RWPE1 (cell line): ENCODE results near the gene JMJD8.

ENCODE experiments used
- CTCF ChIA-PET: fragments of 350-600 bp; sonication (Branson Sonifier 250); formaldehyde crosslinking; extraction: SDS; loops from one replicate; lab custom pipeline; 2021; lab: Yijun Ruan, JAX
- POLR2A ChIA-PET: fragments of 400-600 bp; formaldehyde crosslinking; extraction: SDS; loops from one replicate; lab custom pipeline; 2020; ENCODE audit warnings: antibody characterized with exemption; ENCODE audit not compliant: low non-redundant PET; lab: Yijun Ruan, JAX
- DNase-seq: peaks from one replicate; pipeline ENCODE4 v3.0.0; 2012; ENCODE audit warnings: low spot score
- H3K27ac ChIP-seq: fragments of 450-650 bp; 2 replicates; pipeline ENCODE4 v1.5.1; 2017
- CTCF ChIP-seq: fragments of 450-650 bp; conservative IDR thresholded peaks from 2 replicates; pipeline ENCODE4 v1.5.1; 2017; ENCODE audit warnings: low read depth, mild to moderate bottlenecking

Gene JMJD8

GRCh38 chr16:722835-723633 is 38.9 kb upstream of the JMJD8 start:
- ChIA-PET POLR2A (interaction anchor here (0.6 to 2.3 kb wide), 2 partner anchors 28 to 52 kb away, joined by 3 to 8 read pairs; no protein-coding TSS in a partner anchor), CTCF (interaction anchor here (0.6 to 0.8 kb wide), 4 partner anchors 10 to 23 kb away, joined by 3 to 4 read pairs (median 3); partner anchors contain the start of gene CIAO3)
- TF ChIP-seq CTCF: no peak
- no peak for DNase-seq
- H3K27ac ChIP-seq: peak overlapping the region; percentile 95

- CTCF ChIA-PET: interaction anchor here (0.6 to 1.1 kb wide), 5 partner anchors 9 to 63 kb away, joined by 3 to 5 read pairs (median 4); partner anchors contain the start of genes RHOT2 and WDR24
- POLR2A ChIA-PET: interaction anchor here (1.3 to 2.3 kb wide), 2 partner anchors 9 to 26 kb away, joined by 3 to 8 read pairs; no protein-coding TSS in a partner anchor
- peak overlapping the region; percentile 95 for H3K27ac ChIP-seq
These were observed 37.8 kb upstream of the JMJD8 start for GRCh38 chr16:721765-722540.

GRCh38 chr16:720990-721764 is 37.0 kb upstream of the JMJD8 start, which contains the start of gene ANTKMT:
TSS of gene ANTKMT (plus strand) at chr16:721146. CDS start at chr16:721275, 129 bp downstream.
- 0 out of 2 replicates have a peak, but pooled peaks have one; percentile 1 for TF ChIP-seq CTCF
- ChIA-PET POLR2A (interaction anchor here (1.3 to 2.3 kb wide), 2 partner anchors 8 to 26 kb away, joined by 3 to 8 read pairs; no protein-coding TSS in a partner anchor), CTCF (interaction anchor here (0.5 to 1.3 kb wide), 7 partner anchors 9 to 63 kb away, joined by 3 to 4 read pairs (median 3); partner anchors contain the start of genes CIAO3 and WDR24)
- H3K27ac ChIP-seq: peak within 1 kb of the TSS; percentile 95
- peak; percentile 77 for DNase-seq

More at GRCh38 chr16:721765-722540, 37.8 kb upstream of the JMJD8 start:
- TF ChIP-seq CTCF: no peak
- DNase-seq: no peak

GRCh38 chr16:720447-720989 is 36.4 kb upstream of the JMJD8 start:
- TF ChIP-seq CTCF: peak; percentile 14; the same call in 1 of the 2 replicates
- no peak for DNase-seq
- peak overlapping the region; percentile 95 for H3K27ac ChIP-seq
- ChIA-PET POLR2A (interaction anchor here (1.3 kb wide), 1 partner anchor 8 kb away, joined by 3 read pairs; no protein-coding TSS in a partner anchor), CTCF (interaction anchor here (0.5 to 1.3 kb wide), 5 partner anchors 8 to 27 kb away, joined by 3 read pairs; partner anchors contain the start of gene CIAO3)

- POLR2A ChIA-PET: interaction anchor here (0.6 to 0.7 kb wide), 3 partner anchors 52 to 644 kb away, joined by 3 to 8 read pairs (median 3); no protein-coding TSS in a partner anchor
- DNase-seq: no peak
These were observed 35.8 kb upstream of the JMJD8 start for GRCh38 chr16:719815-720446.

More at GRCh38 chr16:719815-720446, 35.8 kb upstream of the JMJD8 start:
- H3K27ac ChIP-seq: peak overlapping the region; percentile 95
- CTCF ChIA-PET: interaction anchor here (0.6 to 1.3 kb wide), 5 partner anchors 21 to 138 kb away, joined by 3 to 4 read pairs (median 3); partner anchors contain the start of gene CIAO3
- peak; percentile 45 for TF ChIP-seq CTCF
